Suppressor macrophage (primary cell): Measurements from ENCODE around the gene AKR1C8.
"Not testable (repeated sequence)": the region's sequence is repeated elsewhere in the genome, so short reads cannot be mapped to it uniquely, and the experiment has no call there.

Experiments
- DNase-seq, 4 experiments: peaks; one replicate each; pipeline ENCODE4 v3.0.0-alpha.2; 2020 to 2022
- total RNA-seq, 17 experiments: gene quantifications; one replicate each; lab custom pipeline; 2026; ENCODE audit warnings: mixed read lengths in 6 of 17, inconsistent platforms in 3 of 17; lab: John Stamatoyannopoulos, UW

AKR1C8 gene
- 0 to 1.8 (median 0.04) reads per million in 17 experiments for total RNA-seq

DNA sequence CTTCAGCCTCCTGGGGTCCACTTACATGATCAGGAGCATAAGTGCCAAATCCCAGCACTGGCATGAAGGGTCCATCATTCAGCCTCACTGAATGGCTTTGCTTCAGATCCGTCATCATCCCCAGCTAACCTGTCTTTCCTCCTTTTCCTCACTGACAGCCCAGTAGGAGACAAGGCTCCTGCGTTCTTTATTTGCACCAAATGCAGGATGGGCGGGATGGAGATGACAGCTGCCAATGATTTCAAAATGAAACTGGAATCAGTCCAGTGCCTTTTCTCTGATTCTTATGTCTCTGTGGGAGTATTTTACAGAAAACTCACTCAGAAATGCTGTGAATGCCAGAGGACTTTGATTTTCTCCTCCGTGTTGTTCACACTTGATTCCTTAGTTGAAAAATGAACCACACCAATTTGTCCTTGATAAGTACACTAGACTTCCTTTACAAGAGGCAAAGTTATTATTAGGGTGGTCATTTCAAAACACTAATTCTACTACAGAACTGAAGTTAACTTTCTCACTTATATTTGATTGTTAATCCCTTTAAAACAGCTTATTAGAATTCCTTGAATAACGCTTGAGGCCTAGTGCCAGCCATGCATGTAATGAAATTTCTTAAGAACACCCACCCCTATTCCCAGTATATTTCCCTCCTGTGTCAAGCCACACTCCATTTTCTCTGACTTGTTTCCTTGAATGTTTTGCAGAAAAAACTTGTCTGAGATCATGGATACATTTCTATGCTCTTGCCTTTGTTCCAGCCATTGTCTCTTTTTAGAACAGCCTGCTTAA is at the start of gene AKR1C8:
Gene AKR1C8, minus strand, starts transcription at position 164 of the 789 bp plus-strand sequence. Its CDS starts 46 bp downstream, at position 118.
- DNase-seq = no peak

DNA sequence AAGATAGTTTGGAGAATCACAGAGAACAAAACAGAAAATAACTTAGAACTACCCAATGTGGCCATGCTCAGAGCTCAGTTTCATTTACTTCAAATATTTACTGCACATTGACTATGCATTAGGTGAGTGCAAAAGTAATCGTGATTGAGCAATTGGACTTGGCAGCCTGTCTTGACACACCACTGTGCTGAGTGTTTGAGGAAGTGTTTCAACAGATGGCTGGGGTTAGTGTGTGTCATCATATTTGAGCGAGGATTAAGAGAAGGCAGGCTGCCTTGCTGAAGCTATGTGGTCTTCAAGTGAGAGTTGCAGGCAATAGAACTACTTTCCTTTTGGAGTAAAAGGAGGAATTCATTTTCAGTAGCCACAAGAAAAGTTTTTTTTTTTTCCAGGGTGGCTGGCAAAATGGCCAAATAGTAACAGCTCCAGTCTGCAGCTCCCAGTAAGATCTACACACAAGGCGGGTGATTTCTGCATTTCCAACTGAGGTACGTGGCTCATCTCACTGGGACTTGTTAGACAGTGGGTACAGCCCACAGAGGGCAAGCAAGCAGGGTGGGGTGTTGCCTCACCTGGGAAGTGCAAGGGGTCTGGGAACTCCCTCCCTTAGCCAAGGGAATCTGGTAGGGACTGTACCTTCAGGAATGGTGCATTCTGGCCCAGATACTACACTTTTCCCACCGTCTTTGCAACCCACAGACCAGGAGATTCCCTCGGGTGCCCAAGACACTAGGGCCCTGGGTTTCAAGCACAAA is 49.3 kb upstream of the AKR1C8 start:
- DNase-seq = peak; percentile 80 to 94 (median 86)

DNA sequence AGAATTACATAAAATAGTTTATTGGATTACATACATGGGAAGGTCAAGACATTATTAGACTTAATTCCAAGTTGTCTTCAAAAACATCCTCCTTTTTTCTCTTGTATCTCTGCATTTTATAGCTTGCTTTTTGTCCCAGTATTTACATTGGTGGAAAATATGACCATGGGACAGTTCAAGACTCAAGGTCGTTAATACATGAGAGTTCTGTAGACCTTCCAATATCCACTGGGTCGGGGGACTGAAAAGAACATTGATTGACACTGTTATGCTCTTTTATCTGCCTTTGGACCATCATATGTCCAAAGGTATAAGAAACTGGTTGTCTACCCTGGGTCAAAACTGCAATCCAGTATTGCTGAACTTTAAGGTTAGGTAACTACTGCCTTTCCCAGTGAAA is 48.4 kb upstream of the AKR1C8 start:
- DNase-seq = no peak

DNA sequence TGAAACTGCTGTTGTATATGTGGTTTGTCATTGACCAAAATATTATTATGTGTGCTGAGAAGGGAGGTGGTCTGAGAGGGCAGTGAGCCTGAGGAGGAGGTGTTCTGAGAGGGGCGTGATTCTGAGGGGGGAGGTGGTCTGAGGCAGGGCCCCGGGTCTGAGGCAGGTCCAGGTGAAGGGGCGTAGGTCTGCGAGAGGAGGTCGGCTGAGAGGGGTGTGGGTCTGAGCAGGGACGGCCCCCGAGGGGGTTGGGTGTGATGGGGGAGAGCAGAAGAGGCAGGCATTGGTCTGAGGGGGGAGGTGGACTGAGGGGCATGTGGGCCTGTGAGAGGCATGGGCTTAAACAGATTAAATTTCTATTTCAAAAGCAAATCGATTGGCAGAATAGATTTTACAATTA is 44.1 kb upstream of the AKR1C8 start:
- no peak for DNase-seq

DNA sequence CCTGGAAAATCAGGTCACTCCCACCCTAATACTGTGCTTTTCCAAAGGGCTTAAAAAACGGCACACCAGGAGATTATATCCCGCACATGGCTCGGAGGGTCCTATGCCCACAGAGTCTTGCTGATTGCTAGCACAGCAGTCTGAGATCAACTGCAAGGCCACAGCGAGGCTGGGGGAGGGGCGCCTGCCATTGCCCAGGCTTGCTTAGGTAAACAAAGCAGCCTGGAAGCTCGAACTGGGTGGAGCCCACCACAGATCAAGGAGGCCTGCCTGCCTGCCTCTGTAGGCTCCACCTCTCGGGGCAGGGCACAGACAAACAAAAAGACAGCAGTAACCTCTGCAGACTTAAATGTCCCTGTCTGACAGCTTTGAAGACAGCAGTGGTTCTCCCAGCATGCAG is 38.0 kb upstream of the AKR1C8 start:
- not testable (repeated sequence) for DNase-seq

DNA sequence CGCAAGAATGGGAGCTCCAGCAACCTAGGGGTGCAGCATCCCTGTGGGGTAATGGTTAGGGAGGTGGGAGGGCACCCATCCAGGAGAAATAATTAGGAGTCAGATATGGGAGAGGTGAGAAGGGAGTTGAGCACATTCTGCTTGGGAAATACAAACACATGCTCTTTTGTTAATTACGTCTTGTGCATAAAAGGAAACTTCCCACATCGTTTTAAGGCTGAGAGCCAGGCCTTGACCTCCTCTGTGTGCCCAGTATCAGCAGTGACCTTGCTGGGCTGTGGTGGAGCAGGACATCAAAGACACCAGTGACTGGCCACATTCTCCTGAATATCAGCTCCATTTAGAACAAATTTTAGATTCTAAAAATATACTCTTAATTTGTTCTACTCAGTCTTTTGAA is 34.3 kb upstream of the AKR1C8 start:
- DNase-seq = no peak

DNA sequence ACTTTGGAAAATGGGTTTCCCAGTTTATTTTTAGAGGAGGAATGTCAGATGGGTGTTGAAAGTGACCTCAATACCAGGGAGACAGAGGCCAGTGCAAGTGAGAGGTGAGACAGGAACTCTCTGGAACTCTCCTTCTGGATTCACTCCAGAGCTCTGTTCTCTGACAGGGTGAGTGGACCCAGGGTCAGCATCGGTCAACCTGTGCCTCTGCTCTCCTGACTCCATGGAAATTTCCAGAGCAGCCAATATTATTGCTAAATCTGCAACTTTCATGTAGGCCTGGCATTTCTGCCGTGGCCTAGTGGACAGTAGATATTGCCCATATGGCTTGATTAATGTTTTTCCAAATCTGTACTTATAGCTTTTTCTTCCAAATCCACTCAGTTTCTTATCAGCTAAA is 31.9 kb upstream of the AKR1C8 start:
- no peak for DNase-seq

DNA sequence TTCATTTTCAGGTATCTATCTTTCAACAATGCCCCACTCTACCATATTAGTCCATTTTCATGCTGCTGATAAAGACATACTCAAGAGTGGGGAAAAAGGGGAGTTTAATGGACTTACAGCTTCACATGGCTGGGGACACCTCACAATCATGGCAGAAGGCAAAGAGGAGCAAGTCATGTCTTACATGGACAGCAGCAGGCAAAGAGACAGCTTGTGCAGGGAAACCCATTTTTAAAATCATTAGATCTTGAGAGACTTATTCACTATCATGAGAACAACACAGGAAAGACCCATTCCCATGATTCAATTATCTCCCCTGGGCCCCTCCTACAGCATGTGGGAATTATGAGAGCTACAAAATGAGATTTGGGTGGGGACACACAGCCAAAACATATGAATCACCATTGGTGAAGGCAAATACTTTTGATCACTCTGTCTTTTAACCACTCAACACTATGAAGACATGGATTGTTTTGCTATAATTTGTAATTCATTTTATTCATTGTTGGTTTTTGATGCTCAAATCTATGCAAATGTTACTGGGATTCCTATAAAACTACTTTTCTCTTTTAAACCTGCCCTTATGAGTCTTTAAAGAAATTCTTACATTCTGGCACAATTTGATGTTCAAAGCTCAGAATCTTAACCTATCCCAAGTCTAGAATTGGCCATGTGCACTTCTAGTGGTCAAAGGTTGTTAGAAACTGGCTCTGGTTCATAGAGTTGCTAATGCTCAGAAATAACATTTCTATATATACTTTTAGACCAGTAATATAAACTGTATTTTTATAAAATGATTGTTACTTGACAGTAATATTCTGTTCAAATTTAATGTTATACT is 27.0 kb upstream of the AKR1C8 start:
- no peak for DNase-seq

DNA sequence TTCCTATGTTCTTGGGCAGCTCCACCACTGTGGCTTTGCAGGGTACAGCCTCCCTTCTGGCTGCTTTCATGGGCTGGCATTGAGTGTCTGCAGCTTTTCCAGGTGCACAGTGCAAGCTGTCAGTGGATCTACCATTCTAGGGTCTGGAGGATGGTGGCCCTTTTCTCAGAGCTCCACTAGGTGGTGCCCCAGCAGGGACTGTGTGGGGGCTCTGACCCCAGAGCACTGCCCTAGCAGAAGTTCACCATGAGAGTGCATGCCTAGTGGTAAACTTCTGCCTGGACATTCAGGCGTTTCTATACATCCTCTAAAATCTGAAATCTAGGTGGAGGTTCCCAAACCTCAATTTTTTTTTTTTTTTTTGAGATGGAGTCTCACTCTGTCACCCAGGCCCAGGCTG is 25.3 kb upstream of the AKR1C8 start:
- not testable (repeated sequence) for DNase-seq

DNA sequence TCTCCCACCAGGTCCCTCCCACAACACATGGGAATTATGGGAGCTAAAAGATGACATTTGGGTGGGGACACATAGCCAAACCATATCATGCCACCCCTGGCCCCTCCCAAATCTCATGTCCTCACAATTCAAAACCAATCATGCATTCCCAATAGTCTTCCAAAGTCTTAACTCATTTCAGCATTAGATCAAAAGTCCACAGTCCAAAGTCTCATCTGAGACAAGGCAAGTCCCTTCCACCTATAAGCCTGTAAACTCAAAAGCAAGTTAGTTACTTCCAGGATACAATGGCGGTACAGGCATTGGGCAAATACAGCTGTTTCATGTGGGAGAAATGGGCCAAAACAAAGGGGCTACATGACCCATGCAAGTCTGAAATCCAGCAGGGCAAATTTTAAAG is 24.8 kb upstream of the AKR1C8 start:
- not testable (repeated sequence) for DNase-seq

DNA sequence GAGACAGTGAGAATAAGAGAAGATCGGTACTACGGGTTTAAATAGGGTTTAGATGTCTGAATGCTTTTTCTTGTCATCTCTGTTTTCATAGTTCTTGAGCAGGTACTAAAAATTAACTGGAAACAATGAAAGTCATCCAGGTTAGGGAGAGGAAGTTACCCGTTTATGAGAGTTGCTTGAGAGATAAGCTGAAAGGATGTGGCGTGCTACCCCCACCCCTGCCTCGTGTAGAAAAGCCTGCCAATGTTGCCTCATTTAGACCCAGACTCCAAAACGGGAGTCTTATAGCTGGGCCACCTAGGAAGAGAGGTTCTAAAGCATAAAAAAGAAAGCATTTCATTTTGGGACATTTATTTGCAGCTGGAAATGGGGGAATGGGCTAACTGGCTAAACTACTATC is 21.8 kb upstream of the AKR1C8 start:
- no peak for DNase-seq

DNA sequence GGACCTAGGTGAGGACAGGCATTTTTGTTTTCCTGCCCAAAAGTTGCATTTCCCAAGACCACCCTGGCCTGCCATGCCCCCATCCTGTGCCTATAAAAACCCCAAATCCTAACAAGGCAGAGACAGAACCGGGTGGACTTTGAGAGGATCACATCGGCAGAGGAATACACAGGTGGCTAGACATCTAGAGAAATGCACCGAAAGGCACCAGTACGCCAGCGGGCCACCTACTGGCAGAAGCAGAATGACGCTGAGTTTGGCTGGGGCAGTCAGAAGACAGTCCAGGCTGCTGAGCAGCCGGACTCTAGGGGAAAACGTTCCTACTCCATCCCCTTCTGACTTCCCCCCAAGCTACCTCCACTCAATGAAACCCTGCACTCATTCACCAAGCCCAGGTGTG is 14.4 kb upstream of the AKR1C8 start:
- DNase-seq = no peak

DNA sequence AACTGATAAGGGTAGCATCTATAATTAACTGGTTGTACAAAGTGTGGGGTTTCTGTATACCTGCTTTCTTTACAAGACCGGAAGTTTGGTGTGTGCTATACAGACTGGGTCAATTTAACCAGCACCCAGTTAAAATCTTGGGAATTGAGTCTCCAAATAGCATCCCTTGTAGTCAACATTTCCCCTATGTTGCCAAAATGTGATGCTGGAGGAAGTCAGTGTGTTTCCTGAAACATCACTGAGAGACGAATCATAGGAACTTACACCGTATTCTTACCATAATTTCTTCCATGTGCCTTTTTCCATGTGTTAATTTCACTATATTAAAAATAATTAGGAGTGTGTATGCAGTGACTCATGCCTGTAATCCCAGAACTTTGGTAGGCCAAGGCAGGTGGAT is 13.4 kb upstream of the AKR1C8 start:
- no peak for DNase-seq

DNA sequence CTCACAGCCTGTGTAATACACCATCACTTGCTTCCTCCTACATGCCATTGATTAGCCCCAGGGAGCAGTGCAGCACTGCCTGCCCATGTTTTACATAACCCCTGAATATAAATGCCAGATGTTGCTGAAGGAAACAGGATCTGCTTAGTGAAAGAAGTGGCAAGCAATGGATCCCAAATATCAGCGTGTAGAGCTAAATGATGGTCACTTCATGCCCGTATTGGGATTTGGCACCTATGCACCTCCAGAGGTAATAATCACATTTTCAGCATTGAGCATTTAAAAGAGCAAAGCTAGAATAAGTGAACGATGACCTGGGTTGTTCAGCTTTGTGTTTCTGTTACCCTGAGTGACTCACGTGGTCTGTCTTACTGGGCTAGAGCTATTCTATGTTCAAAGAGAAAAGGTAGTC is 11.8 kb upstream of the AKR1C8 start, which contains the start of gene AKR1C4:
Gene AKR1C4, plus strand, starts transcription at position 136 of the 412 bp plus-strand sequence. Its CDS starts 31 bp downstream, at position 167.
- no peak for DNase-seq

DNA sequence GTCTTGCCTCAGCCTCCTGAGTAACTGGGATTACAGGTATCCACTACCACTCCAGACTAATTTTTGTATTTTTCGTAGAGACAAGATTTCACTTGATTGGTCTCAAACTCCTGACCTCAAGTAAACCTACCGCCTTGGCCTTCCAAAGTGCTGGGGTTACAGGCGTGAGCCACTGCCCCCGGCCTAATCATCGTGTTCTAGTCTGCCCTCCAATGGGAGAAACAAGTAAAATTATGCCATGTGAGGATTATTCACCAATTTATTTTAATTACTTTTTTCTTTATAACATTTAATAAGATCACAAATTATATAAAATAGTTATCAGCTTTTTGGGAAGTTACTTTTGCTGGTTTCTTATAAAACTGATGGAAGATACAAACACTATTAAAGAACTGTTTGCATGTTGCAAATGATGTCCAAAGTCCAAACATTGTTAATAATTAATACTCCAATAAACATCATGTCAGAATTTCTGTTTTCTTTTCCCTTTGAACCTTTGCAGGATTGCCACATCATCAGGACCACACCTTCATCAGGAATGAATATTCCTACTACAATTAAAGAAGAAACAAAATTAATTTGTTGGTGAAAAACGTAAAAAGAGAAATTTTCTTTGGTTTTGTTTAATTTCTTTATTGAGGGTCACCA is 10.9 kb upstream of the AKR1C8 start:
- no peak for DNase-seq

DNA sequence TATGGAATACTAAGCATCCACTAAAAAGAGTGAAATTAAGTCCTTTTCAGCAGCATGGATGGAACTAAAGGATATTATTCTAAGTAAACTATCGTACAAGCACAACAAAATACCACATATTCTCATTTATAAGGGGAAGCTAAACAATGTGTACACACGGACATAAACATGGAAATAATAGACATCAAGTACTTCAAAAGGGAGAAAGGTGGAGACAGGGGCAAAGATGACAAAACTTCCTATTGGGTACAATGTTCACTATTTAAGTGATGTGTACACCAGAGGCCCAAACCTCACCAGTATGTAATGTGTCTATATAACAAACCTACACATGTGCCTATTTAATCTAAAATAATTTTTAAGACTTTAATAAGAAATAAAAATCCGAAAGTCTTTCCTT is 9.5 kb upstream of the AKR1C8 start:
- DNase-seq = no peak

DNA sequence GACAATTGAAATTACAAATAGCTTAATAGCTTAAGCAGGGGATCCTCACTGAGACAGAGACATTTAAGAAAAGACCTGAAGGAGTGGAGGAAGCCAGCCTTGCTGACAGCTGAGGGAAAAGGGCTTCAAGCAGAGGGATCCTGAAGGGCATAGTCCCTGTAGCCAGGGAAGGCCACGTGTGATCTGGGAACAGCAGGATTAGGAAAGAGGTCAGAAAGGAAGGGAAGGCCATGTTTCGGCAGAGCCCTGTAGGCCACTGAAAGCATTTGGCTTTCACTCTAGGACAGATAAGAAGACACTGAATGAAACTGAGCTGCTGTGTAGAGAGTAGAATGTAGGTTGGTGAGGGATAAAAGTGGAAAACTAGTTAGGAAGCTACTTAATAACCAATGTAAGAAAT is 3.4 kb upstream of the AKR1C8 start:
- no peak for DNase-seq

DNA sequence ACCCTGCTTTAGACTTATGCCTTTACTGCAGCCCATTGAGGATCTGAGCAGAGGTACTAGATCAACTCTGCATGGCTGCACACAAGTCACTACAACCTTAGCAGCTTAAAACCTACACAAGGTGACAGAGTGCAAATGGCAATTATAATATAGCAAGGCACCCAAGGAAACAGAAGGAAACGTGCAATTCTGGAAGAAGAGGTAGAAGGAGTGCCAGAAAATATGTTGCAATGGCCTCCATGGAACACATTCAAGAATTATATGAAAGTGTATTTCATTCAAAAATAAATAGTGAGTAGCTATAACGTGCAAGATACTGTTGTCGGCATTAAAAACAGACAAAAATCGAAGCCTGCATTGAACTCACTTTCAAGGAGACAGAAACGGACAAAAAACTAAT is 2.9 kb upstream of the AKR1C8 start:
- DNase-seq = no peak

DNA sequence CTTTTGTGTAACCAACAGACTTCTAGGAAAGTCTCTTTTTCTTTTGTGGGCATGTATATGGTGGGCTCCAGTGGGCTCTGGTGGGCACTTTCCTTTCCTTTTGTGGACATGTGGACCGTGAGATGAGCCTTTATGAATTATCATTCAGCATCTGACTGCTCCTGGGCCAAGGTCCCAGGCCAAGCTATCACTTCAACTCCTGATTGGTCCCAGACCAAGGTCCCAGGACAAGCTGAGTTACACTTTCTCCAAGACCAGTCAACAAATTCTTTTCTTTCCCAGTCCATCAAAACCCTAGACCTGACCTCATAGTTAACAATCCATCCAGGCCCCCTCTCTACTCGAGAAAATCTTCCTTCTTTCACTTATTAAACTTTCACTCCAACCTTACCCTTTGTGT is 1.0 kb downstream of the AKR1C8 start:
- no peak for DNase-seq

DNA sequence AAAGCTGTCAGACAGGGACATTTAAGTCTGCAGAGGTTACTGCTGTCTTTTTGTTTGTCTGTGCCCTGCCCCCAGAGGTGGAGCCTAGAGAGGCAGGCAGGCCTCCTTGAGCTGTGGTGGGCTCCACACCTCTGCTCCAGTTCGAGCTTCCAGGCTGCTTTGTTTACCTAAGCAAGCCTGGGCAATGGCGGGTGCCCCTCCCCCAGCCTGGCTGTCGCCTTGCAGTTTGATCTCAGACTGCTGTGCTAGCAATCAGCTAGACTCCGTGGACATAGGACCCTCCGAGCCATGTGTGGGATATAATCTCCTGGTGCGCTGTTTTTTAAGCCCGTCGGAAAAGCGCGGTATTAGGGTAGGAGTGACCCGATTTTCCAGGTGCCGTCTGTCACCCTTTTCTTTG is 4.4 kb downstream of the AKR1C8 start:
- DNase-seq = not testable (repeated sequence)

DNA sequence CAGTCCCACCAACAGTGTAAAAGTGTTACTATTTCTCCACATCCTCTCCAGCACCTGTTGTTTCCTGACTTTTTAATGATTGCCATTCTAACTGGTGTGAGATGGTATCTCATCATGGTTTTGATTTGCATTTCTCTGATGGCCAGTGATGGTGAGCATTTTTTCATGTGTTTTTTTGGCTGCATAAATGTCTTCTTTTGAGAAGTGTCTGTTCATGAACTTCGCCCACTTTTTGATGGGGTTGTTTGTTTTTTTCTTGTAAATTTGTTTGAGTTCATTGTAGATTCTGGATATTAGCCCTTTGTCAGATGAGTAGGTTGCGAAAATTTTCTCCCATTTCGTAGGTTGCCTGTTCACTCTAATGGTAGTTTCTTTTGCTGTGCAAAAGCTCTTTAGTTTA is 9.4 kb downstream of the AKR1C8 start:
- not testable (repeated sequence) for DNase-seq

DNA sequence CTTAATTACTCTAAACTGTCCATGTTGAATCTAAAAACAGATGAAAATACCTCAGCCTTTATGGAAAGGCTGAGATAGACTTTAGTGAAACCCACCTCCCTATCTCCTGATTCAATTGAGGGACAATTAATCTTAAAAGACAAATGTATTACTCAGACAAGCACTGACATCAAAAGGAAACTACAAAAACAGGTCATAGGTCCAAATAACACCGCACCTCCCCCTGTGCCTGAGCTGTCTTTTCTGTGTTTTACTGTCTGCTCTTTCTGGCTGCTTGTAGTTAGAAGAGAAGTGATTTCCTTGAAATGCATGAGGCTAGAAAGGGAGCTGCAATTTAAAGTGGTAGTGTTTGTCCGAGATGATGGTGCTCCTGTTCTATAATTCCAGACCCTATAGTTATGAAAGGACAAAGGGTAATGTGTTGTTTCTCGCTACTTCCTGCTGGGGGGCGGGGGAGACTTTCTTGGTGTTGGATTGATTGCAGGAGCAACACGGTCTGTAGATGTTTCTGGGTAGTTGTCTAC is 16.0 kb downstream of the AKR1C8 start:
- DNase-seq = no peak
